ENCODE results near the gene DNAJB11.
"Not testable (repeated sequence)": the region's sequence is repeated elsewhere in the genome, so short reads cannot be mapped to it uniquely, and the experiment has no call there.

Gene DNAJB11

DNA sequence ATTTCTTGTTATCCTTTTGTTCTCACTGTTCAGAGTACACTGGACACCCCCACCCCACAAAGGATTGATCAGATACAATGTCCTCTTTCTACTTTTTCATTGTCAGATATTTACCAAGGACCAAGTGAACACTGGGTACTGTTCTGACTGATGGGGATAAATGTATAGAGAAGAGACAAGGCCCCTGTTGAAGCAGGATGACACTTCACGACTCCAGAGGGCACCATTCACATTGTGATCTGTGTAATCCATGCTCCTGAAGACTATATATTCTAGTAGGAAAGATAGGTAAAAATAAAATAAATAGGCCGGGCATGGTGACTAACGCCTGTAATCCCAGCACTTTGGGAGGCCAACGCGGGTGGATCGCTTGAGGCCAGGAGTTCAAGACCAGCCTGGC is 19.1 kb upstream of the DNAJB11 start:
- no peak for DNase-seq

DNA sequence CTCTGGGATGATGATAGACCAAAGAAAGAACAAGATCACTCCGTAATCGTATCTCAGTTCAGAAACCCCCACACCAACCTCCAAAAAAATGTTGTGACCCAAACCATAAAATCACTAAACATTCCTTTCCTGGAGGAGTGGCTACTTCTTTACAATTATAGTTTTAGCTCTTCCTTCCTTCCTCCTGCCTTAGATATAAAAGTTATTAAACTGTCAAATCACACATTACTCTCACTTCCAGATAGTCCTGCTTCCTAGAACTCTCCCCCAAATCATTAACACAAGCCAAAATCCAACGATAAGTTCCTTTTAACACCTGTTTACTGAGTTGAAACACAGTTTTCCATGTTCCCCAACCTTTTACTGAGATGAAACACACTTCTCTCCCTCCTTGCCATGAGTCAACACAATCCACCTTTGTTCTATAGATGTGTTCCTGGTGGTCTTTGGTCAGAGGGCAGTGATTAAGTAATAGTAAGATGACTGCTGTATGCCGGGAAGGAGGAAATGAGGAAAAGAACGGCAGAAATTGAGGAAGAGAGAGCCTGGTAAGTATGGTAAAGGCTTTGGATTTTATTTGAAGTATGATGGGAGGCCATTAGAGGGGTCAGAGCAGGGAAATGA is 18.0 kb upstream of the DNAJB11 start:
- DNase-seq: no peak

DNA sequence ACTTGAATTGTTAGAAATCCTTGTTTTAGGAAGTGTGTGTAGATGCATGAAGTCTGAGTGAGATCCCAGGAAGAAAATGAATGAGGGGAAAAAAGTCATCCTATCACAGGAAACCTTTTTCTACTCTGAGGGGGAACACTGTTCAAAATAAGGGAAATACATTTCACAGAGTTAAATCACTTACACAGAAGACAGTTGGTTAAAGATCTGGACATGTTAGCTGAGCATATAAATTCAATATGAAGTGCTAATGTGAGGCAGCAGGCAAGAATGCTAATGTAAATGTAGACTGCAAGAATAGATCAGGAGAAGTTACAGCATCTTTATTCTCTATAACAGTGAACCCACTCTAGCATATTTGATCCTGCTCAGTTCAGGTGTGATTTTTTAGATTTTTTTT is 5.9 kb upstream of the DNAJB11 start:
- DNase-seq: no peak

DNA sequence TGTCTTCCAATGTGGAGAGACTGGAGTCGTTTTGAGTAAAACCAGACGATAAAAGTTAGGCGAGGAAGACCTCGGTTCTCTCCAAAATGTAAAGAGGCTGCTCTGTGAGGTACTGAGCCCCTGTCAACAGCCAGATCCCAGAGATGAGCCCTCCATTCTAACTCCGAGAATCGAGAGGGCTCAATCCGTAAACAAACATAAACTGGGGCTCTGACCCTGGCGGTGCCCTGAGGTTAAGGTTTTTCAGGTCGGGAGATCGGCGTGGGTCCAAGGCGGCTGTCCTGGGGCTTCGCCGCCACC is 3.8 kb upstream of the DNAJB11 start:
- peak in 1 of 56 donors; percentile 30 for DNase-seq

DNA sequence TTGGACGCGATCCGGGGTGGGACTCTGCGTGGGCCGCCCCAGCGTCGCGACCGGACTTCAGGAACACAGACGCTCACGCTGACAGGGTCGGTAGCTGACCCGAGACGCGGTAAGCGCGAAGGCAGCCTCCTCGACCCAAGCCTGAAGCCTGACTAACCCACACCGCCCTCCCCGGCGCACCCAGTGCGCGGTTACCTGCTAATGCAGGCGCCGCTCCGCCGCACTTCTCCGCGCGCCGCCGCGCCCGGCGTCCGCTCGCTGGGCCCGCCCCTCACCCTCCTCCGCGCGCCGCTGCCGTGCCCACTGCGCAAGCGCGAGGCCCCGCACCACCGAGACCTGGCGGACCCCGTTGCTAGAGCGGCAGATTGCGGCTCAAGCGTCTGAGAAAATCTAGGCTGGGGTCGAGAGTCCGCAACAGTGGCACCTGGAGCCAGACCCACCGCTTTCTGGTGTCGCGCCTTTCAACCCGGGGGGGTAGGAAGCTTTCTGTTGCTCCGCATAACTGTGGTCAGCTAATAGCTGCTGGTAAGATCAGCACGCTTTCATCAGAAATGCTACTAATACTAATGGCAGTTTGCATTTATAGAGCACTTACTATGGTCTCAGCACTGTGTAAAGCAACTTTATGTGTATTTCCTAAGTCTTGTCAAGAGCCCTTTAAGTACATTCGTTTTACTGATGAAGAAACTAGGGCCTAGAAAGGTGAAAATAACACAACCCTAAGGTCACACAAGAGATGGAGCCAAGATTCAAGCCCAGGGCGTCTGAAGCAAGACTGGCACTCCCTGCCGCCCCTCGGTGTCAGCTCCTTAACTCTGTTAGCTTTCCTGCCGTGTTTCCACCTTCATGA is 3.2 kb upstream of the DNAJB11 start, which contains the start of gene TBCCD1:
Gene TBCCD1 (minus strand): TSS at position 268 of the 850 bp plus-strand sequence. CDS start 3,010 bp downstream, outside the sequence.
- peak; percentile 26 to 95 (median 86) for DNase-seq

DNA sequence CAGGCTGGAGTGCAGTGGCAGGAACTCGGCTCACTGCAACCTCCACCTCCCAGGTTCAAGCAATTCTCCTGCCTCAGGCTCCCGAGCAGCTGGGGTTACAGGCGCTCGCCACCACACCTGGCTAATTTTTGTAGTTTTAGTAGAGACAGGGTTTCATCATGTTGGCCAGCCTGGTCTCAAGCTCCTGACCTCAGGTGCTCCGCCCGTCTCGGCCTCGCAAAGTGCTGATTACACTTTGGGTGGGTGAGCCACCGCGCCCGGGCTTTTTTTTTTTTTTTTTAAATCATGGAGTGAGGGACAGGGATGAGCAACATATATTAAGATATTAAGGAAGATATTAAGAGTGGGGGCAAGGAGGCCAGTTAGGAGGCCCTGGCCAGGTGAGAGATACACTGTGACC is 1.2 kb upstream of the DNAJB11 start:
- not testable (repeated sequence) for DNase-seq

DNA sequence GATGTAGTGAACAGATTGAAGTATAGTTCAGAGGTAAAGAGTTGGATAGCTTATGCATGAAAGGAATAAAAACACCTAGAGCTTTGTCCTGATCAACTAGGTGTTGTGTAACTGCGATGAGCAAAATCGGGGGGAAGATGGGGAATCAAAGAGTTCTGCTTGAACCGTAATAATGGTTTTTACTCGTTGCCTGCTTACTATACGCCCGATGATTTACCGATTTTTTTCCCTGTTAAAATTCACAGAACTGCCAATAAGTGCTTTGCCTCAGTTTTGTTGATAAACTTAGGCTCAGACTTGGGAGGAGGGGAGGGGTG is 783 bp upstream of the DNAJB11 start:
- DNase-seq: no peak

DNA sequence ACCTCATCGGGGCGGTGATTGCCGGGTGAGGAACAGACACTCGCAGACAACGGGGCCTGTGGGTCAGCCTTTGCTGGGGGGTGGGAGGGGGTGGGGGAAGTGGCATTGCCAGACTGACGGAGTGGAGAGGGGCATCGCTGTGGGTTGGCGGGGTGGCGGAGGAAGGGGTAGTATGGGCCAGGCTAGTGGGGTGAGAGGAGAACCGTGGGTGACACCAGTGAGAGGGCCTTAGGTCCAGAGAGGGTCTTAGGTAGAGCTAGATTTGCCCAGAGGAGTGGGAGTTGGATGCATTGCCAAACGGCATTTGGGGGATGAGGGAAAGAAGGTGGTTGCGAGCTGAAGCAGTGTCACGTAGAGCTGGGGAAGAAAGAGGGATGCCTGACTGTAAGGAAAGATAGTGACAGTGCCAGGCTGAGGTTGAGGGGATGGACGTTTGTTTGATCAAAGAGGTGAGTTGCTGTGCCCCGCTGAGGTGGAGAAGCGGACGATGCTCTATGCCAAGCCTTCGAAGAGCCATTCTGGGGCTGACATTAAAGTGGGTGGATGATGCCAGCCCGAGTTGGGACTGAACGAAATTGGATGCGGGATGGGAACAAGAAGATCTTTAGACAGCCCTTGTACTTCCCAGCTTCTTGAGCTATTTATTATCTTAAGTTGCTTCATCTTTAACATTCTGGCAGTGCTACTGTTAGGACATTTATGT is 572 bp downstream of the DNAJB11 start:
- DNase-seq: peak in 2 of 56 donors; percentile 35 to 46

DNA sequence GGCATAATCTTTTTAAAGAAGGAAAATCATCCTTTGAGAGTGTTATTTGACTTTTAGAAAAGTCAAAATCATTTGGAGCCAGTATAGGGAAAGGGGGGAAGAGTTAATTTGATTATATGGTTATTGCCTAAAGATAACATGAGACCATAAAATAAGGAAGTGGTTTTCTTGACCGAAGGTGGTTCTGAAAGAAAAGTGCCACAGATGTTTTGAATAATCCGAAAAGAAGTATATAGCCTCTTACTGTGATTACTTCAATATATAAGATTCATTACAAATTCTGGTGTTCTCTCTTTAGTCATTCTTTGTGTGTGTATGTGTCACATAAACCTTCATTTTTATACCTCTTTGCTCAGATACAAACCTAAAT is 1.1 kb downstream of the DNAJB11 start:
- no peak for DNase-seq

DNA sequence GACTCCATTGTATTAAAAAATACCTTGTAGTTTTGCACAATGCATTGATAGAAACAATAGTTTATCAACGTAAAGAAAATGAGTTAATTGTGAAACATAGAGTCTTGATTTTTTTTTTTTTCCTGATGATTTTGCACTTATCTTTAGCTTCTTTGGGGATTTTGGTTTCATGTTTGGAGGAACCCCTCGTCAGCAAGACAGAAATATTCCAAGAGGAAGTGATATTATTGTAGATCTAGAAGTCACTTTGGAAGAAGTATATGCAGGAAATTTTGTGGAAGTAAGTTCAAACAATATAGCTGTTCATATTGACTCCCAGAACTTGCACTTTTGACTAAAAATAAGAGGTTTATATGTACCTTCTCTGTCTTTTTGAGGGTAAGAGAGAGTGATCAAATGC is 7.0 kb downstream of the DNAJB11 start:
- DNase-seq: no peak

DNA sequence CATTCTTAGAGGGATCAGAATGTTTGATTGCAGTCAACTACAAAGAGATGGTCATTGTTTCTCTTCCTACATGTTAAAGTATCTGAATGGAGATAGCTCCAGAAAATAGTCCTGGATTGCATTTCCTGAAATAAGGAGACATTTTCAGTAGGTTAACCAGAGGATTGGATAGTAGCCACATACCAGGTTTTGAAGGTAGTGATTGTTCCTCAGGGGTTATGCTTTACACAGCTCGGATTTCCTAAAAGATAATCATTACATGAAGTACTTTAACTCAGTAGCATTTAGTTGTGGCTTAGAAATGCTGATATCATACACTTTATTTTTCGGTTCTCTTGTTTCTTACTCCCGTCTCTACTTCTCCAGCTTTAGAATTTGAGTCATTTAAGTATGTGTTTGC is 10.3 kb downstream of the DNAJB11 start:
- no peak for DNase-seq

DNA sequence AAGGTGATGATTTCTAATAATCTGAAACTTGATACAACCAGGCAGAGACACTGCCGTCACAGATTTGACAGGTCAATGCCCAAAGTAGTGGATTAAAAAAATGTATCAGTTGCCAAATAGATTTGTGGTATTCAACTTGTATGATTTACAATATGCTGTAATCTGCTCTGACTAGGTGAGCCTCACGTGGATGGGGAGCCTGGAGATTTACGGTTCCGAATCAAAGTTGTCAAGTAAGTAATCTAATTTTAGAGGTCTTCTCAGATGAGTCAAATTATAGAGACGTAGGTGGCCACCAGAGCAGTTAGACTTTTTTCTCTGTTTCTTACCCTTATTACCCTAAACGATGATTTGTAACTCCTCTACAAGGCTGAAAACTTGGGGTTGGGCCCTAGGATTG is 12.0 kb downstream of the DNAJB11 start:
- peak in 6 of 56 donors; percentile 1 to 33 (median 16) for DNase-seq

DNA sequence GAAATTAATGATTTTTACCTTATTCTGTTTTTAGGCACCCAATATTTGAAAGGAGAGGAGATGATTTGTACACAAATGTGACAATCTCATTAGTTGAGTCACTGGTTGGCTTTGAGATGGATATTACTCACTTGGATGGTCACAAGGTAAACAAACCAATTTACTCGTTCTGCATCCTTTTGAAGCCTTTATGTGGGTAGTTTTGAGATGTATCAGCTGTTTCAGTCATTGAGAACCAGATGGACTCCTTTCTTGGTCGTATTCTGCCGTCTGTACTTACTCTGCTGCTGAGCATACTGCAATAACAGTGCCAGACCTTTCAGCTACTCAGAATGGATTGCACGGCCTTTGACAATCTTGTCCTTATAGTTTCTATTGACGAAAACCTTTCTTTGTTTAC is 13.3 kb downstream of the DNAJB11 start:
- DNase-seq: no peak

DNA sequence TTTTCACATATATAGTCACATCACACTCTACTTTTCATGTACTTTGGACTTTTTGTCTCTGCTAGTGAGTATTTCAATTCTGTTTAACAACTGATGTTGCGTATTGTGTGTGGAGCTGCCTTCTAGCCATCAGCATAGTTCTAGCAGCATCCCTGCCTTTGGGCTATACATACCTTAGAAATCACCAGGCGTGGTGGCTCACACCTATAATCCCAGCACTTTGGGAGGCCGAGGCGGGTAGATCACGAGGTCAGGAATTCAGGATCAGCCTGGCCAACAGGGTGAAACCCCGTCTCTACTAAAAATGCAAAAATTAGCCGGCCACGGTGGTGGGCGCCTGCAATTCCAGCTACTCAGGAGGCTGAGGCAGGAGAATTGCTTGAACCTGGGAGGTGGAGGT is 15.7 kb downstream of the DNAJB11 start:
- not testable (repeated sequence) for DNase-seq

DNA sequence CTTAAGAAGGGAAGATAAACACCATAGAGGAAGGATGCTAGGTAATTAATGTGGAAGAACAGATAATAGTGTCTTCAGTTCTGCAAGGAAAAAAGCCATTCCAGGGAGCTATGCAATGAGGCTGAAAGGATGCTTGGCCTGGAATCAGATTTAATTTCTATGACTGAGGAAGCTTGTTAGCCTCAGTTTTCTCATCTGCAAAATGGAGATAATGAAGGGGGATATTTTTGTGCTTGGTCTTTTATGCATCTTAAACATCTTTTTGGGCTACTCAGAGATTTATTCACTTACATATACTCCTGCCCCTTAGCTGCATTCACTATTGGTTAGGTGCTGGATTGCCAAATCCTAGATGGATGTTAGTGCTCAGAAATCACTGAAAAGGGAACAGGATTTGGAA is 16.7 kb downstream of the DNAJB11 start:
- DNase-seq: no peak

DNA sequence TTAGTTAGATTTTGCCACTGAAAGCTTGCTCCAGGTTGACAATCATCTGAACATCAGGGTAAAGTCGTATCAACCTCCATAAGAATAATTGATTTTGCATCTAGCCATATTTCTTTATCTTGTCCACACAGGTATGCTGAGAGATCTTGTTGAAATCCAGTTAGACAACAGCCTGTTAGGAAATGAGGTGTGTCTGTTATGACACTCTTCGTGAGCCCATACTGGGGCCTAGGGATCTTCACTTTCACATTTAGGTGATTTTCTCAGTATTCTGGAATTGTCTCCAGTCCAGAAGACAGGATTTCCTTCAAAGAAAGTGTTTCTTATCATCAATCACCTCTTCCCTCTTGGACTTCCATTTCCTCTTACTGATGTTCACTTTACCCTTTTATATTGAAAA is 18.1 kb downstream of the DNAJB11 start:
- DNase-seq: no peak

DNA sequence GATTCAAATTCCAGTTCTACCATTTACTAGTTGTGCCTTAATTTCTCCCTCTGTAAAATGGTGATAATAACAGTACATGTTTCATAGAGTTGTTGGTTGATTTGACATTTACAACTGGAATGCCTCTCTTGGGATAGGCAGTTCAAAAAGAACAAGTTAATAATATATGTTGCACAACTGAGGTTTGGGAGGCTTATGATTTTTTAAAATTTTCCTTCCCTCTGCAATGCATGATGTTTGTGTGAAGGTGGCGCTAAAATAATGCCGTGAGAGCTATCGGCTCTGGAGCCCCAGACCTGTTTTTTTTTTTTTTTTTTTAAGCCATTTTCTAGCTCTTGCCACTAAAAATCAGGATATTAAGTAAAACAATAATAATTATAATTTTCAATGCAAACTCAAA is 18.6 kb downstream of the DNAJB11 start:
- DNase-seq: no peak

DNA sequence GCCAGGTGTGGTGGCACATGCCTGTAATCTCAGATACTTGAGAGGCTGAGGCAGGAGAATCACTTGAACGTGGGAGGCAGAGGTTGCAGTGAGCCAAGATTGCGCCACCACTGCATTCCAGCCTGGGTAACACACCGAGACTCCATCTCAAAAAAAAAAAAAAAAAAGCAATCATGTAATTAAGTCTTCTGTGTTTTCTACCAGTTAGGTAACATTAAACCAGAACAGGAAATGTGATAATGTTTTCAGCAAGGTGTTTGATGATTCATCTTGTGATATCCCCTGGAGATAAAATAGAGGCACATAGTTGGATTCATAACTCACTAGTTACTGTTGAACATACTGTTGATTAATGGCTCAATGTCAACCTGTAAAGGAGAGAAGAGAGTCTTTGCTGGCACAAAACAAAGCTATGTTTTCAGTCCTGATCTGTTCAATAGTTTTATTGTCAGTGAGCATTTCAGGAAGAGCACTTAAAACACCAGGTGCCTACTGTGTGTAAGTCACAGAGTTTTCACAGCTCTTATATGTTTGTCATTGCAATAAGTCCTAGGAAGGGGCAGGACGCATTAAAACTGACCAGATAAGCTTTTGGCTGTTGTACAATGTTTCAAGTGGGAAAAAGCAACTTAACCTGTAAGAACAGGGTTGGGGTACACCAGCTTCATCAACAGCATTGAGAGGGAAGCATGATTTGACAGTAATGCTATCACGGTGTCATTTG is 19.5 kb downstream of the DNAJB11 start:
- DNase-seq: no peak

DNA sequence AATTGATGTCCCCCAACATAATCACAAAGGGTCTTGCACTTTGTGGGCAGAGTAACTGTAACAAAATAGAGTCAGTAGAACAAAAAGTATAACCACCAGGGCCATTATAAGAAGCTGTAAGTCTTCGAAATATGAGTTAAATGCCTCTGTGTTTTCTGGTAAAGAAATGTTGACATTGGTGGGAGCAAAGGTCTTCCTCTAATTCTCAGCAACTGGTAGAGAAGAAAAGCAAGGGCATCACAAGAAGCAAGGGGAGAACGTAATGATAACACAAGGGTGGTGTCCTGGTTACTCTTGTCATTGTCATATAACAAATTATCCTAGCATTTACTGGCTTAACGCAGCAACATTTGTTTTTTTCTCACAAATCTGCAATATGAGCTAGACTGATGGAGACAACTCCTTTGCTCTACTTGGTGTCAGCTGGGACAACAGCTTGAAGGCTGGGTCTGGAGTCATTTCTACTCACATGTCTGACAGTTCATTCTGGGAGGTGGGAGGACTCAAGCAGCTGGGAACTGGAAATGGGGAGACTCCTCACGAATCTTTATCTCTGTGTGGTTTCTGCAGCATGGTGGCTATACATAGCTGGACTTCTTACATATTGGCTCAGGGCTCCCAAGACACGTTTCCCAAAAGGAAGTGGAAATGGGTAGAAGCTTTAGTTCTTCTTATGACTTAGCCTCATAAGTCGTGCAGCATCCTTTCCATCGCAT is 20.2 kb downstream of the DNAJB11 start:
- no peak for DNase-seq

DNA sequence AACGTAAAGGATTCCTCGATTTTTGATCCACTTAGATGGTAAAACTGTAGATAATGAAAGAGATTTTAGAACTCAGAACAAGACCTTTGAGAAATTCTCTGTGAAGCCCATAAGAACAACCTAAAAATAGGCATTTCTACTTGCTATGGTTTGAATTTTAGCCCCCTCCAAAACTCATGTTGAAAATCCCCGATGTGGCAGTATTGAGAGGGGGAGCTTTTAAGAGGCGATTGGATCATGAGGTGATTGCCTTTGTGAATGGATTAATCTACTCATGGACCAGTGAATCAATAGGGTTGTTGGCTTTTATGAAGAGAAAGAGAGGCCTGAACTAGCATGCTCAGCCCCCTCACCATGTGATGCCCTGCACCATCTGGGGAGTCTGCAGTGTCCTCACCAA is 22.2 kb downstream of the DNAJB11 start:
- no peak for DNase-seq

DNA sequence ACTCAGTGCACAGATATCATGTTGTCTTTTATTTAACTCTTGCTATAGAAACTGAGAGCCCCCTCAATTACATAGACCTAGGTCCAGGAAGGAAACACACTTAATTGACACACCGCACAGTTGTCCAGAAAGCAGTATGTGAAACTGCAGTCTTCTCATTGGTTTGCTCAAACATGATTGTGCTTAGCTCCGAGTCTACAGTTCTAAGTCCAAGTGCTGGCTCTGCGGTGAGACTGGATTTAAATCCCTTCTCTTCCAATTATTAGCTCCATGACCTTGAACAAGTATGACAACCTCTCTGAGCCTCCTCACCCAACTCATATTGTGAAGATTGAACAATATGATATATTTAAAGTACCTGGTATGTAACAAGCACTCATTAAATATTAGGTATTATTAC is 23.3 kb downstream of the DNAJB11 start:
- no peak for DNase-seq
